Measurements from ENCODE around the gene PEMT.

DNA sequence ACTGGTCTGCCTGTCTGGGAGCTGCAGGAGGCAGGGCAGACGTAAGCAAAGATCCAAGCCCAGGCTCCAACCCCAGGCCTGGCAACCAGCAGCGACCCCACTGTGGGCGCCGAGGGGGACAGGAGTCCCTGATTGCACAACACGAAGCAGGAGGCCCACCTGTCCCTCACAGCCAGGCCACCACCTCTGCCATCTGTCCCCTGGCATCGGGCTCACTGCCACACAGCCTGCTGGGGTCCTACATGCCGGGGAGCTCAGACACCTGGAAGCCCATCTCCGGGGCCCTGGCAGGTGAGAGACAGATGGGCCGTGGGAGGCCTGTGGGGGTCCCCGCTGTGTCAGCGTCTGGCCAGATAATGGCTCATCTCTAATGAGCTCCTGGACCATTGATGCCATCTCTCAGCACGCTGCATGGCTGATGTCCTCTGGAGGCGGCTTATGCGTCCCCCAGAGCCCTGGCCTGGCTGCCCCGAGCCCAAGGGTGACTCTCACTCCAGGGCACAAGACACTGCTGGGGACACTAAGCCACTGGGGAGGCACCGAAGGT is 84.0 kb downstream of the PEMT start:
- TF ChIP-seq POLR2AphosphoS5 (IDR thresholded peaks at IDR 0.05; ENCODE audit: low read depth) (no peak), CTCF (IDR thresholded peaks at IDR 0.05; ENCODE audit: insufficient read depth, low read length) (no peak), GABPA (IDR thresholded peaks at IDR 0.05; ENCODE audit: low read depth) (no peak)
